RWPE1 (cell line): ENCODE results near the gene SLC25A13.

ENCODE experiments used
- CTCF ChIA-PET: fragments of 350-600 bp; sonication (Branson Sonifier 250); formaldehyde crosslinking; extraction: SDS; loops from one replicate; lab custom pipeline; 2021; lab: Yijun Ruan, JAX
- POLR2A ChIA-PET: fragments of 400-600 bp; formaldehyde crosslinking; extraction: SDS; loops from one replicate; lab custom pipeline; 2020; ENCODE audit warnings: antibody characterized with exemption; ENCODE audit not compliant: low non-redundant PET; lab: Yijun Ruan, JAX
- DNase-seq: peaks from one replicate; pipeline ENCODE4 v3.0.0; 2012; ENCODE audit warnings: low spot score
- H3K27ac ChIP-seq: fragments of 450-650 bp; 2 replicates; pipeline ENCODE4 v1.5.1; 2017
- CTCF ChIP-seq: fragments of 450-650 bp; conservative IDR thresholded peaks from 2 replicates; pipeline ENCODE4 v1.5.1; 2017; ENCODE audit warnings: low read depth, mild to moderate bottlenecking

Gene SLC25A13

GRCh38 chr7:96282835-96283234 lies 39.1 kb downstream of the SLC25A13 start:
- no peak for TF ChIP-seq CTCF
- ChIA-PET CTCF (no interaction called here), POLR2A (no interaction called here)
- H3K27ac ChIP-seq = no peak overlapping the region
- DNase-seq = no peak

GRCh38 chr7:96277921-96278320 lies 44.0 kb downstream of the SLC25A13 start:
- H3K27ac ChIP-seq = no peak overlapping the region
- CTCF ChIA-PET = no interaction called here
- no peak for TF ChIP-seq CTCF
- POLR2A ChIA-PET = no interaction called here
- DNase-seq = no peak

GRCh38 chr7:96276019-96276418 lies 45.9 kb downstream of the SLC25A13 start:
- TF ChIP-seq CTCF = no peak
- no peak overlapping the region for H3K27ac ChIP-seq
- POLR2A ChIA-PET = no interaction called here
- DNase-seq = no peak
- CTCF ChIA-PET = interaction anchor here (0.6 kb wide), 1 partner anchor 1706 kb away, joined by 3 read pairs; no protein-coding TSS in a partner anchor

GRCh38 chr7:96273716-96274115 lies 48.2 kb downstream of the SLC25A13 start:
- TF ChIP-seq CTCF = no peak
- ChIA-PET CTCF (no interaction called here), POLR2A (no interaction called here)
- H3K27ac ChIP-seq = no peak overlapping the region
- DNase-seq = no peak

- POLR2A ChIA-PET = no interaction called here
- CTCF ChIA-PET = interaction anchor here (0.6 kb wide), 1 partner anchor 34 kb away, joined by 3 read pairs; no protein-coding TSS in a partner anchor
- DNase-seq = no peak
- H3K27ac ChIP-seq = no peak overlapping the region
- no peak for TF ChIP-seq CTCF
These were observed 52.5 kb downstream of the SLC25A13 start for GRCh38 chr7:96269246-96269994.

GRCh38 chr7:96266580-96266979 lies 55.3 kb downstream of the SLC25A13 start:
- H3K27ac ChIP-seq = no peak overlapping the region
- TF ChIP-seq CTCF = no peak
- ChIA-PET POLR2A (no interaction called here), CTCF (interaction anchor here (0.6 kb wide), 1 partner anchor 798 kb away, joined by 3 read pairs; no protein-coding TSS in a partner anchor)
- no peak for DNase-seq
